Measurements from ENCODE around the gene UBXN7. TPM values are rescaled to one million over a fixed set of nuclear protein-coding genes. Genes with fewer than 3 reads are reported as not detected.
"Not testable (repeated sequence)": the region's sequence is repeated elsewhere in the genome, so short reads cannot be mapped to it uniquely, and the experiment has no call there.

Gene UBXN7
- total and polyA plus RNA-seq, 2 of the 8 experiments (the other 6 are each of a cell fraction or from before 2014, with no cell fraction given): 18.5 to 109 TPM

GRCh38 chr3:196445391-196445790 lies 13.2 kb upstream of the UBXN7 start:
- H3K4me3 ChIP-seq (ENCODE audit: extremely low read depth in 1 of 4, insufficient read depth in 2 of 4, low read depth in 3 of 4, low read length in 4 of 4); H2BK12ac ChIP-seq (ENCODE audit: low read depth, low read length); POLR2A ChIA-PET (ENCODE audit: partially characterized antibody); H2BK15ac ChIP-seq (ENCODE audit: low read length); H4K5ac ChIP-seq (ENCODE audit: insufficient read length, low read depth, low read length); H3K27me3 ChIP-seq (replicated peaks in 1 of 4; ENCODE audit: control insufficient read depth in 3 of 4, extremely low read depth in 1 of 4, insufficient read depth in 3 of 4, low read length in 3 of 4); DNase-seq (ENCODE audit: low read depth in 1 of 2, low spot score in 2 of 2); H3K14ac ChIP-seq (ENCODE audit: insufficient read length); H3K79me2 ChIP-seq (ENCODE audit: control insufficient read depth in 1 of 2, insufficient read depth in 2 of 2, low read length in 2 of 2); H2BK120ac ChIP-seq (replicated peaks; ENCODE audit: low read depth, low read length); H2BK20ac ChIP-seq (ENCODE audit: low read length); H4K91ac ChIP-seq (replicated peaks; ENCODE audit: insufficient read length, low read length); H2BK5ac ChIP-seq (ENCODE audit: low read depth, low read length); H4K20me1 ChIP-seq (replicated peaks in 1 of 2; ENCODE audit: control insufficient read depth in 1 of 2, insufficient read depth in 2 of 2, low read length in 2 of 2); H3K27ac ChIP-seq (ENCODE audit: low read depth, low read length); H3K56ac ChIP-seq (replicated peaks; ENCODE audit: insufficient read length, low read depth, low read length); H4K8ac ChIP-seq (ENCODE audit: extremely low read depth, insufficient read depth, low read length); H3K4me1 ChIP-seq (replicated peaks in 1 of 4; ENCODE audit: control insufficient read depth in 3 of 4, insufficient read depth in 4 of 4, low read length in 3 of 4); FAIRE-seq; H2AK5ac ChIP-seq (ENCODE audit: low read depth, low read length); H3K4ac ChIP-seq (replicated peaks; ENCODE audit: insufficient read length, low read depth, low read length); H2AFZ ChIP-seq (ENCODE audit: low read length); H3K18ac ChIP-seq (ENCODE audit: extremely low read depth, low read length); H3K9me3 ChIP-seq (ENCODE audit: insufficient read depth in 2 of 2, low read depth in 1 of 2, low read length in 1 of 2); H3K23me2 ChIP-seq (ENCODE audit: low read depth, low read length); H3K4me2 ChIP-seq (ENCODE audit: insufficient read depth in 1 of 2, low read depth in 2 of 2, low read length in 2 of 2); H3K23ac ChIP-seq (ENCODE audit: insufficient read length); H3K79me1 ChIP-seq (ENCODE audit: low read depth, low read length); H3K36me3 ChIP-seq (ENCODE audit: control insufficient read depth in 2 of 4, insufficient read depth in 4 of 4, low read length in 3 of 4); H3K9ac ChIP-seq (replicated peaks in 1 of 4; ENCODE audit: extremely low read depth in 1 of 4, low read depth in 3 of 4, low read length in 3 of 4): not testable (repeated sequence)
- CTCF ChIA-PET (ENCODE audit: partially characterized antibody): interaction anchor here (0.6 to 3.0 kb wide), 4 partner anchors 12 to 177 kb away, joined by 3 to 9 read pairs (median 3); no protein-coding TSS in a partner anchor
- 89% methylated on average over 6 of the region's 7 CpGs; no CpG with 5 or more reads in 1 of the 2 experiments for WGBS, 2 experiments (ENCODE audit: extremely low coverage in 1 of 2, insufficient coverage in 1 of 2, insufficient read length in 1 of 2, insufficient replicate concordance in 2 of 2, low coverage in 1 of 2, low lambda C conversion rate in 2 of 2, missing lambda C conversion rate in 1 of 2)
- peak; percentile 60 to 63 for TF ChIP-seq RAD21 (IDR thresholded peaks at IDR 0.05 in 1 of 2, conservative IDR thresholded peaks at IDR 0.05 in 1 of 2; ENCODE audit: low read depth in 2 of 2, low read length in 2 of 2)
- TF ChIP-seq CTCF (IDR thresholded peaks at IDR 0.05; ENCODE audit: control extremely low read depth in 1 of 3, insufficient read depth in 1 of 3, low read depth in 1 of 3, low read length in 3 of 3): peak; percentile 24 to 47 (median 45); a peak in 3 of 4 replicates

All from H1 (cell line).